Activated CD4-positive, alpha-beta T cell treated with anti-CD3 and anti-CD28 coated beads, Interleukin-2, amount 10 ng/mL, durations not matched to agents 24 days and 14 days (primary cell): ENCODE measurements around the gene PCSK5. TPM values are rescaled to one million over a fixed set of nuclear protein-coding genes. Genes with fewer than 3 reads are reported as not detected.
"Not testable (repeated sequence)": the region's sequence is repeated elsewhere in the genome, so short reads cannot be mapped to it uniquely, and the experiment has no call there.

ENCODE experiments used
- DNase-seq: peaks from one replicate; pipeline ENCODE4 v3.0.0; 2022
- H3K27ac Mint-ChIP-seq: one replicate; pipeline ENCODE4 v1.8.0; 2022; ENCODE audit warnings: mild to moderate bottlenecking, mixed read lengths
- H3K27me3 Mint-ChIP-seq: one replicate; pipeline ENCODE4 v1.8.0; 2022; ENCODE audit warnings: mixed read lengths
- H3K36me3 Mint-ChIP-seq: one replicate; pipeline ENCODE4 v1.8.0; 2022; ENCODE audit warnings: low read depth, mild to moderate bottlenecking, mixed read lengths
- H3K4me1 Mint-ChIP-seq: one replicate; pipeline ENCODE4 v1.8.0; 2021; ENCODE audit warnings: mixed read lengths
- H3K4me3 Mint-ChIP-seq: one replicate; pipeline ENCODE4 v1.8.0; 2022; ENCODE audit warnings: mild to moderate bottlenecking, moderate library complexity, mixed read lengths
- H3K9me3 Mint-ChIP-seq: one replicate; pipeline ENCODE4 v1.8.0; 2021; ENCODE audit warnings: mixed read lengths
- intact Hi-C: fragments of 100-400 bp; cut with micrococcal nuclease; formaldehyde crosslinking; loops from one replicate; pipeline ENCODE4 v1.15.1; 2023
- total RNA-seq: library from RNA; stranded (reverse); gene quantifications from 2 replicates; pipeline ENCODE4 v1.2.3, GENCODE V29; 2022

Gene PCSK5
- total RNA-seq, 1 donor from 2014 or later: 1.6 TPM

- intact Hi-C loops: no loop called here
- Mint-ChIP-seq H3K4me3 (no peak overlapping the region), H3K27ac (no peak overlapping the region), H3K4me1 (no peaks in the 10 kb centered on the region), H3K27me3 (peaks cover 8% of the 10 kb centered on the region), H3K36me3 (no peaks in the 10 kb centered on the region), H3K9me3 (no peaks in the 10 kb centered on the region)
- no peak for DNase-seq
Observed at GRCh38 chr9:76357555-76357954, 467.1 kb downstream of the PCSK5 start.

- Mint-ChIP-seq H3K4me3 (no peak overlapping the region), H3K9me3 (no peaks in the 10 kb centered on the region), H3K36me3 (no peaks in the 10 kb centered on the region), H3K27ac (no peak overlapping the region), H3K4me1 (no peaks in the 10 kb centered on the region), H3K27me3 (peaks cover 9% of the 10 kb centered on the region)
- DNase-seq: no peak
- intact Hi-C loops: no loop called here
Observed at GRCh38 chr9:76358628-76359280, 468.3 kb downstream of the PCSK5 start.

DNA sequence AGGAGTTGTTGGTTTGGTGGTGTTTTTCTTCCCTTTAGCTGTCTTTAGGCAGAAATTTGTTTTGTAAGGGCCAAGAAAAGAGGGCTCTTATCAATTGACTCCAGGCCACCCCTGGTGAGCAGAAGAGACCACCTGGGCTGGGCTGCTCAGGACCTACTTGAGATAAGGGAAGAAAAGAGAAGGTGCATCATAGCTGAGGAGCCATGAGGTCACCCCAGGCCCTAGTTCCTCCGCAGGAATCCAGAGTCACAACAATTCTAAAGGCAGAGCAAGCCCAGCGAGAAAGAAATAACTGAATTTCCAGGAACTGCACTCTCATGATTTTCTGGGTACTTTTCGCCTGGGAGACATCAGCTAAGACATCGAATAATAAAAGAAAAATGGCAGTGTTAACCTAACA, 468.9 kb downstream of the PCSK5 start:
- peaks cover 9% of the 10 kb centered on the region for H3K27me3 Mint-ChIP-seq
- intact Hi-C loops: no loop called here
- H3K27ac Mint-ChIP-seq: no peak overlapping the region
- no peak overlapping the region for H3K4me3 Mint-ChIP-seq
- no peaks in the 10 kb centered on the region for H3K36me3 Mint-ChIP-seq
- no peaks in the 10 kb centered on the region for H3K9me3 Mint-ChIP-seq
- no peak for DNase-seq
- H3K4me1 Mint-ChIP-seq: no peaks in the 10 kb centered on the region

GRCh38 chr9:76359766-76360165, 469.3 kb downstream of the PCSK5 start:
- Mint-ChIP-seq H3K36me3 (no peaks in the 10 kb centered on the region), H3K27me3 (peaks cover 9% of the 10 kb centered on the region), H3K9me3 (no peaks in the 10 kb centered on the region), H3K4me3 (no peak overlapping the region), H3K27ac (no peak overlapping the region), H3K4me1 (no peaks in the 10 kb centered on the region)
- DNase-seq: no peak
- intact Hi-C loops: no loop called here

DNA sequence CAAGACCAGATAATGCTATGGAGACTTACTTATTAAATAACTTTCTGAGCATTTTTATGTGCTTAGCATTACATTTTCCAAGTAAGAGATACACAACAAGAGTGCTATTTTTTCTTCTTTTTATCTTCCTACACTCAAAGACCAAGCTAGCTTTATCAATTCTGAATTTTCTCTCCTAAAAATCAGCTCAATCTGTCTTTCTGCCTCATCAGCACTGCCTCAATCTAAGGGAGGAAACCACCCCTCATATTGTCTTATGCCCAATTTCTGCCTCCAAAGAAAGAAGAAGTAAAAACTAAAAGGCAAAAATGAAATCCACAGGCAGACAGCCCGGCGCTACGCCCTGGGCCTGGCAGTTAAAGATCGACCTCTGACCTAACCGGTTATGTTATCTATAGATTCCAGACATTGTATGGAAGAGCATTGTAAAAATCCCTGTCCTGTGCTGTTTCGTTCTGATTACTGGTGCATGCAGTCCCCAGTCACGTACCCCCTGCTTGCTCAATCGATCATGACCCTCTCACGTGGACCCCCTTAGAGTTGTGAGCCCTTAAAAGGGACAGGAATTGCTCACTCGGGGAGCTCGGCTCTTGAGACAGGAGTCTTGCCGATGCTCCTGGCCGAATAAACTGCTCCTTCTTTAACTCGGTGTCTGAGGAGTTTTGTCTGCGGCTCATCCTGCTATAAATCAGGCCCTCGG, 472.0 kb downstream of the PCSK5 start:
- DNase-seq, intact Hi-C loops, H3K27ac Mint-ChIP-seq, H3K4me3 Mint-ChIP-seq, H3K9me3 Mint-ChIP-seq, H3K4me1 Mint-ChIP-seq, H3K27me3 Mint-ChIP-seq, H3K36me3 Mint-ChIP-seq: not testable (repeated sequence)

- no peak overlapping the region for H3K27ac Mint-ChIP-seq
- no peaks in the 10 kb centered on the region for H3K36me3 Mint-ChIP-seq
- peaks cover 5% of the 10 kb centered on the region for H3K27me3 Mint-ChIP-seq
- DNase-seq: no peak
- no peaks in the 10 kb centered on the region for H3K4me1 Mint-ChIP-seq
- H3K4me3 Mint-ChIP-seq: no peak overlapping the region
- intact Hi-C loops: no loop called here
- peaks cover 3% of the 10 kb centered on the region for H3K9me3 Mint-ChIP-seq
Observed at GRCh38 chr9:76363032-76363395, 472.5 kb downstream of the PCSK5 start.

DNA sequence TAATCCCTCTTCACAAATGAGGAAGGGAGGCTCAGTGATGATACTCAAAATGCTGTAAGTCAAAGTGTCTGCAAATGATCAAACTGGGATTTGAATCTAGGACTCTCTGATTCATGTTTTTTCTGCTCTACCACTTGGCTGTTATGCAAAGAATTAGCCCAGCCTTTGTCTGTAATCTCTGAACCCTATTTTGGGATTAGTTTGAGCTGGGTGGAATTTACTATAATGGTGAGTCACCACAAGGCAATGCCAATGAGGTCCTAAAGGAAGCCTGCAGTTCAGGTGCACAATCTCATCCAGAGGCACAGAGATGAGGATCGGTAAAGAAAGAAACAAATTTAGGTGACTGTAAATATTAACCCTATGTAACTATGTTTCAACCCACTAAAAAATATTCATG, 474.6 kb downstream of the PCSK5 start:
- DNase-seq: no peak
- H3K9me3 Mint-ChIP-seq: peaks cover 3% of the 10 kb centered on the region
- H3K4me1 Mint-ChIP-seq: no peaks in the 10 kb centered on the region
- no peak overlapping the region for H3K4me3 Mint-ChIP-seq
- no peak overlapping the region for H3K27ac Mint-ChIP-seq
- H3K27me3 Mint-ChIP-seq: peaks cover 3% of the 10 kb centered on the region
- intact Hi-C loops: no loop called here
- H3K36me3 Mint-ChIP-seq: no peaks in the 10 kb centered on the region

DNA sequence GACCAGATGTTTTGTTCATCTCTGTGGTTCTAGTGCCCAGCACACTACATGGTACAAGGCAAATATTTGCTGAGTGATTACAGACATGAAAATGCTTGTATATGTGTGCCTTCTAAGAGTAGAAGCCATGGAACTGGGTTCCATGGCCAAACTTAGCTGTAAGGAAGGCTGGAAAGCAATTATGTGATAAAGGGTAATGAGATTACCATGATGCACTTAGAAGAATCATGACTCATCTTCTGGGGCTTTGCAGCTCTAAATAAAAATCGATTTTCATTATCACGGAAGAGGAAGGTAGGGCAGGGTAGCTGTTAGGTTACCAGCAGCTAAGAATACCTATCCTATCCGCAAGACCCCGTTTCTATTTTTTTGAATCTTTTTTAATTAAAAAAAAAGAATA, 475.8 kb downstream of the PCSK5 start:
- H3K27ac Mint-ChIP-seq: no peak overlapping the region
- no peak overlapping the region for H3K4me3 Mint-ChIP-seq
- intact Hi-C loops: no loop called here
- H3K36me3 Mint-ChIP-seq: no peaks in the 10 kb centered on the region
- H3K9me3 Mint-ChIP-seq: peaks cover 3% of the 10 kb centered on the region
- peaks cover 3% of the 10 kb centered on the region for H3K27me3 Mint-ChIP-seq
- H3K4me1 Mint-ChIP-seq: no peaks in the 10 kb centered on the region
- DNase-seq: no peak

DNA sequence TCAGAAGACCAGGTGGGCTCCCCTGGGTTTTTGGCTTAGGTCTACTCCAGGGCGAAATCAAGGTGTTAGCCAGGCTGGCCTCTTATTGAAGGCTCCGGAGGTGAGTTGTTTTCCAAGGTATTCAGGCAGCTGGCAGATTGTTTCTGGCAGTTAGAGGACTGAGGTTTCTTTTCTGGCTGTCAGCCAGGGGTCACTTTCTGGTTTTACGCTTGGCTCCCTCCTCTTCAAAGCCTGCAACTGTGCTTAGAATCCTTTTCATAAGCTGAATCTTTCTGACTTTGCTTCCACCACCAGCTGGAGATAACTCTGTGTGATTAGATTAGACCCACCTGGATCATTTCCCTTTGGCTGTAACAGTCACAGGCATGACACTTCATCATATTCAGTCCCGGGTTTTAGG, 479.1 kb downstream of the PCSK5 start:
- DNase-seq: no peak
- H3K36me3 Mint-ChIP-seq: no peaks in the 10 kb centered on the region
- H3K4me3 Mint-ChIP-seq: no peak overlapping the region
- no peaks in the 10 kb centered on the region for H3K27me3 Mint-ChIP-seq
- no peak overlapping the region for H3K27ac Mint-ChIP-seq
- H3K9me3 Mint-ChIP-seq: peaks cover 3% of the 10 kb centered on the region
- H3K4me1 Mint-ChIP-seq: no peaks in the 10 kb centered on the region
- intact Hi-C loops: no loop called here

DNA sequence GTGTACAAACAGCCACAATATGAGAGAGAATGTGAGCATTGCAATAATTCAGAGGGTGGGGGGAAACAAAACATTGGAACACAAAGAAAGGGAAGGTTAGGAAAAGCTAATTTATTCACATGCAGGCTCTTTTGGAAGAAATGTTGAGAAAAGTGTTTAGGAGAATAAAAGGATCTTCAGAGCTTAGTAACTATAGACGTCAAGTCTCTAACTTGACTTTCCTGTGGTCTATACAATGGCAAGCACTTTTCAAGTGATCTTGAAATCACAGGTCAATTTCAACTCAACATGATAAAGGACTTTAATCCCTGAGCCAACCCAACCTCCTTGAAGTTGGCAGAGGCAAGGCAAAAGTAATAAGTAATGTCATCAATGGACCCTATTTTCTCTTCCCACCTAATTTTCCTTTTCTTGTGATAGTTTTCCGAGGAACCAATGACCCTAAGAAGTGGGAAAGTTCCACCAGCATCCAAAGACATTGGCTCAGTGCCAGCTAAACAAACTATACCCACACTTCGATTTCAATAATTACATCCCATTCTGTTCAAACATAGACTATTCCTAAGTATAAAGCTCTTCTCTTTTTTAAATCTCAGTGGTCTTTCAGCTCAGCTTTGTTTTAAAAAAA, 480.0 kb downstream of the PCSK5 start:
- intact Hi-C loops: no loop called here
- Mint-ChIP-seq H3K27me3 (no peaks in the 10 kb centered on the region), H3K9me3 (peaks cover 3% of the 10 kb centered on the region), H3K4me3 (no peak overlapping the region), H3K27ac (no peak overlapping the region), H3K4me1 (no peaks in the 10 kb centered on the region), H3K36me3 (no peaks in the 10 kb centered on the region)
- DNase-seq: no peak

DNA sequence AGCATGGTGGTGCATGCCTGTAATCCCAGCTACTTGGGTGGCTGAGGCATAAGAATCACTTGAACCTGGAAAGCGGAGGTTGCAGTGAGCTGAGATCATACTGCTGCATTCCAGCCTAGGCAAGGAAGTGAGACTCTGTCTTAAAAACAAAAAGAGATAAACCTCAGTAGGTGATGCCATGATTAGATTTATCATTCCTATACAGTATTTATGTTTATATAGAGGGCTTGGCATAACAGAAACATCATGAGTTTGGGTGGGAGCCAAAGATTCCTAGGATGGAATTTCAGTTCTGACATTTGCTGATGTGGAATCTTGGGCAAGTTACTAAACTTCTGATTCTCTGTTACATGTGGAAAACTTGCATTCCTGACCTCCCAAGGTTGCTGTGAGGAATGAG, 481.4 kb downstream of the PCSK5 start:
- H3K27ac Mint-ChIP-seq: no peak overlapping the region
- intact Hi-C loops: no loop called here
- no peaks in the 10 kb centered on the region for H3K36me3 Mint-ChIP-seq
- no peaks in the 10 kb centered on the region for H3K4me1 Mint-ChIP-seq
- peaks cover 3% of the 10 kb centered on the region for H3K9me3 Mint-ChIP-seq
- no peak for DNase-seq
- no peaks in the 10 kb centered on the region for H3K27me3 Mint-ChIP-seq
- H3K4me3 Mint-ChIP-seq: no peak overlapping the region

- Mint-ChIP-seq H3K36me3 (no peaks in the 10 kb centered on the region), H3K4me3 (no peak overlapping the region), H3K9me3 (peaks cover 3% of the 10 kb centered on the region), H3K4me1 (no peaks in the 10 kb centered on the region), H3K27ac (no peak overlapping the region), H3K27me3 (no peaks in the 10 kb centered on the region)
- DNase-seq: no peak
- intact Hi-C loops: no loop called here
Observed at GRCh38 chr9:76372336-76372735, 481.9 kb downstream of the PCSK5 start.

DNA sequence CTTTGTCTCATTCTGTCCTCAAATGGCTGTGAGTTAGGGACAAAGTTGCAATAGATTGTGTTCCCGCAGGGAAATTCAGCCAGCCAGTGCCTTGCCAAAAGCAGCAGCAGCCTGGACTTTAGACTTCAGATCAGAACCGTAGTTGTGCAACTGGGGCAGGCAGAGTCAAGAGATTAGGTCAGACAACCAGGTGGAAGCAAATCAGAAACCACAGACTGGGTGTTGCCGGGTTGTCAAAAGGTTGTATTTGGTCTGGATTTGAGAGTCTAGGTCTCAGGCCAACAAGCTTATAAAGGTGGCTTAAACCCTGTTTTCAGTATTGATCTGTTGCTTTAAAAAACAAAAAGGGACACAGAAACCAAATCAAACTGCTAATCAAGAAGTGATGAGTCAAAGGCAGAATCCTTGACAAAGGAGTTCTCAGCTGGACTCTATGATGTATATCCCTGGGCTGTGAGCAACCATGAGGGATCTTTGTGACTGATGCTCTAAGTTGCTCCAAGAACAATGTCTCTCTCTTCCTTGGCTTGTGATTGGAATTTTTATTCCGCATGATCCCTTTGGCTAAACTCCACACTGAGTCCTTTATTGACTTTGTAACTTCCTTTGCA, 482.8 kb downstream of the PCSK5 start:
- no peaks in the 10 kb centered on the region for H3K4me1 Mint-ChIP-seq
- no peaks in the 10 kb centered on the region for H3K9me3 Mint-ChIP-seq
- no peak for DNase-seq
- intact Hi-C loops: no loop called here
- no peaks in the 10 kb centered on the region for H3K27me3 Mint-ChIP-seq
- no peak overlapping the region for H3K27ac Mint-ChIP-seq
- no peak overlapping the region for H3K4me3 Mint-ChIP-seq
- H3K36me3 Mint-ChIP-seq: no peaks in the 10 kb centered on the region

- intact Hi-C loops: no loop called here
- no peak overlapping the region for H3K4me3 Mint-ChIP-seq
- no peak for DNase-seq
- H3K36me3 Mint-ChIP-seq: no peaks in the 10 kb centered on the region
- H3K27me3 Mint-ChIP-seq: no peaks in the 10 kb centered on the region
- H3K27ac Mint-ChIP-seq: no peak overlapping the region
- H3K4me1 Mint-ChIP-seq: no peaks in the 10 kb centered on the region
- no peaks in the 10 kb centered on the region for H3K9me3 Mint-ChIP-seq
Observed at GRCh38 chr9:76373784-76374474, 483.5 kb downstream of the PCSK5 start.
